Activated CD8-positive, alpha-beta memory T cell treated with anti-CD3 and anti-CD28 coated beads for 1 hour (primary cell): Measurements from ENCODE around the gene DENND1C.
"Not testable (repeated sequence)": the region's sequence is repeated elsewhere in the genome, so short reads cannot be mapped to it uniquely, and the experiment has no call there.

Source experiments
- DNase-seq, 2 donors: peaks; one replicate each; pipeline ENCODE4 v3.0.0-alpha.2; 2020; ENCODE audit warnings: low read depth in 1 of 2; ENCODE audit errors: extremely low read depth in 1 of 2

The DENND1C gene

DNA sequence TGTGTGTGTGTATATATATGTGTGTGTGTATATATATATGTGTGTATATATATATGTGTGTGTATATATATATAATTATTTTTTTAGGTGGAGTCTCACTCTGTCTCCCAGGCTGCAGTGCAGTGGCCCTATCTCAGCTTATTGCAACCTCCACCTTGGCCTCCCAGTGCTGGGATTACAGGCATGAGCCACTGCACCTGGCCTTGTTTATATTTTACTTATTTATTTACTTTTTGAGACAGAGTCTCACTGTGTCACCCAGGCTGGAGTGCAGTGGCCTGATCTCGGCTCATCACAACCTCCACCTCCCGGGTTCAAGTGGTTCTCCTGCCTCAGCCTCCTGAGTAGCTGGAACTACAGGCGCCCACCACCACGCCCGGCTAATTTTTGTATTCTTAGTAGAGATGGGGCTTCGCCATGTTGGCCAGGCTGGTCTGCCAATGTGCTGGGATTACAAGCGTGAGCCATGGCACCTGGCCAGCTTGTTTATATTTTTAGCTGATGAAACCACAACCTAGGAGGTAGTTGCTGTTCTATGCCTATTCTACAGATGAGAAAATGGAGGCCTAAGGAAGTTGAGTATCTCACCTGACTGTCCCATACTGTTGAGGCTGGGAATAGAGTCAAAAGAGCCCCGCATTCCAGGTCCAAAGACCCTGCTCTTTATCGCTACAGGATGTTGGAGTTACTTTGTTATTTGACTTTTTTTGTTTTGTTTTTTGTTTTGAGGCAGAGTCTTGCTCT lies 26.6 kb upstream of the DENND1C start:
- not testable (repeated sequence) for DNase-seq

DNA sequence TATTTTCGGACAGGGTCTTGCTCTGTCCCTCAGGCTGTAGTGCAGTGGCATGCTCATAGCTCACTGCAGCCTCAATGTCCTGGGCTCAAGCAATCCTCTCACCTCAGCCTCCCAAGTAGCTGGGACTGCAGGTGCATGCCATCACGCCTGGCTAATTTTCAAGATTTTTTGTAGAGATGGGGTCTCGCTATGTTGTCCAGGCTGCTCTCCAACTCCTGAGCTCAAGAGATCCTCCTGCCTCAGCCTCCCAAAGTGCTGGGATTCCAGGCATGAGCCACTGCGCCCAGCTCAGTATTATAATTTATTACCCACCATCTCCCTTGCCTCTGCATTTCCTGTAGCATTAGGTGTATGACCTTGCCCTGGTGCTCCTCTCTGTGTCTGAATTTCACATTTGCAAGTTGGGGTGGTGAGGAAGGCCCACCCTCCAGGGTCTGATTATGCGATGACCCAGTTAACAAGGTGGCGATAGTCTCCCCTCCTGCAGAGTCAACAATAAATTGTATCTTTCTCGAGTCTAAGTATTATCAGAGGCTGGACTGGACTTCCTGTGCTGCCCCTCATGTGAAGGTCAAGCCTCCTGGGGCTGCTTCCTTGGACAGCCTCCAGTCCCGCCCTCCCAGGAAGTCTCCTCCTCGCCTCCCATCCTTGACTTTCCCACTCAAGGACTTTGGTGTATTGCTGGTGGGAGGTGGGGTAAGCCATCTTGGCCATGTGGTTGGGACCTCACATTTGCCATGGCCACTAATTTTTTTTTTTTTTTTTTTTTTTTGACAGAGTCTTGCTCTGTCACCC lies 22.0 kb upstream of the DENND1C start:
- no peak for DNase-seq

DNA sequence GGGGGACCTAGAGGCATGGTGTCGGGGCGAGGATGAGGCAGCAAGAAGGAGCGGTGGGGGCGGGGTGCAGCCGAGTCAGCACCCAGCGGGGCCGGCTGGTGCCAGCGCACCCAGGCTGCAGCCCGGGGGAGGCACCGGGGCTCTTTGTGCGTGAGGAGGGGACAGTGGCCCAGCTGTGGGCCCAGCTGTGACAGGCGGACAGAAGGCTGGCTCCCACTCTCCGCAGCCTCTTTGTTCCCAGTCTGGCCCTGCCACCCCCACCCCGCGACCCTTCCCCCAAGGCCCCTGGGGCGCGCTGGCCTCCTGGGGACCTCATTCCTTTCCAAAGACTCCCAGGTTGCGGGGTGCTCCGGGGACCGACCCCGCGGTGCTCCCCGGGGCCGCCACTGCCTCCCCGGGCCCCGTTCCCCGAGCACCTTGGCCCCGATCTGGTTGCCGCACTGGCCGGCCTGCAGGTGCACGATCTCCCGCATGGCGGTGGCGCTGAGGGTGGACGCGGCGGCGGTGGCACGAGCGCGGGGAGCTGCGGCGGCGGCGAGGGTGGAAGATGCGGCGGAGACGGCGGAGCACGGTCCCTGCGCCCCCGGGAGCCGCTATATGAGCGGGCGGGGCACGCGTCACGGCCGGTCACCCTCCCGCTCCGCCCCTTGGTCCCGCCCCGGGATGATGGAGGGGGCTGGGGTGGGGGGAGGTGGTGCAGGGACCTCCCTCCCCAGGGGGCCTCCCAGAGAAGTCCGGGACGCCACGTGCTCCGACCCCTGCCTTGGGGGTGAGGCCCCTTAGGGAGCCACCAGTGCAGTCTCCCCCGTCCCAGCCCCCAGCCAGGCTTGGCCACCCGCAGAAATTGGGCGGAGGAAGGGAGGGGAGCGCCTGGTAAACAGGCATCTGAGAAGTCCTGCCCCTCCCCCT lies 20.4 kb upstream of the DENND1C start, which contains the start of gene TUBB4A:
TUBB4A (minus strand) TSS at position 570 of the 909 bp plus-strand sequence; CDS start at position 473, 97 bp downstream.
- DNase-seq: peak in 1 of 2 donors; percentile 28

DNA sequence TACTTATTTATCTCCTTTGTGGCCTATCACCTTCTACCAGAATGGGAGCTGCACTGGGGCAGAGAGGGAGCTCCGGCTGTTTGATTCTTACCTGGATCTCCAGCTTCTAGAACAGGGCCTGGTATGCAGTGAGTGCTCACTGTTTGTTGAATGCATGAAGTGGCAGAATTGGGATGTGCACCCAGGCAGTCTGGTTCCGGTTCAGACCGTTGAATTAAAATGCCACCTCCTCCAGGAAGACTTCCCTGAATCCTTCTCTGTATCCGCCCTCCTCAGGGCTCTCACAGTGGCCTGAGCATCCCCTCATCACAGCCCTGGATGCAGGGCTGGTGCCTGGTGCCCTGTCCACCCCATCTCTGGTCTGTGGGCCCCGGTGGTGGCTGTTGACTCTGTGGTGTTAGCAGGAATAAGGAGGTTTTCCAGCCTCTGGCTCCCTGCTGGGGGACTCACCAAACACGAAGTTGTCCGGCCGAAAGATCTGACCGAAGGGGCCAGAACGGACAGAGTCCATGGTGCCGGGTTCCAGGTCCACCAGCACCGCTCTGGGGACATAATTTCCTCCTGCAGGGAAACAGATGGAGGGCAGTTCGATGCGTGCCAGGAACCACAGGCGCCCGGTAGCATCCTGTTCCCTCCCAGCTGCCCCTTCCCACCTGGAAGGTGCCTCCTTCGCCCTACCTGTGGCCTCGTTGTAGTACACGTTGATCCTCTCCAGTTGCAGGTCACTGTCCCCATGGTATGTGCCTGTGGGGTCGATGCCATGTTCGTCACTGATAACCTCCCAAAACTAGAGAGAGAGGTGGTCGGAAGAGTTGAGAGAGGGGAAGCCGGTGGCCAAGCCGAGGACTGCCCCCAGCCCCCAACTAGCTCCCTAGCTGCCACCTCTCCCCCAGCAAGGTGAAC lies 19.5 kb upstream of the DENND1C start:
- DNase-seq: no peak

DNA sequence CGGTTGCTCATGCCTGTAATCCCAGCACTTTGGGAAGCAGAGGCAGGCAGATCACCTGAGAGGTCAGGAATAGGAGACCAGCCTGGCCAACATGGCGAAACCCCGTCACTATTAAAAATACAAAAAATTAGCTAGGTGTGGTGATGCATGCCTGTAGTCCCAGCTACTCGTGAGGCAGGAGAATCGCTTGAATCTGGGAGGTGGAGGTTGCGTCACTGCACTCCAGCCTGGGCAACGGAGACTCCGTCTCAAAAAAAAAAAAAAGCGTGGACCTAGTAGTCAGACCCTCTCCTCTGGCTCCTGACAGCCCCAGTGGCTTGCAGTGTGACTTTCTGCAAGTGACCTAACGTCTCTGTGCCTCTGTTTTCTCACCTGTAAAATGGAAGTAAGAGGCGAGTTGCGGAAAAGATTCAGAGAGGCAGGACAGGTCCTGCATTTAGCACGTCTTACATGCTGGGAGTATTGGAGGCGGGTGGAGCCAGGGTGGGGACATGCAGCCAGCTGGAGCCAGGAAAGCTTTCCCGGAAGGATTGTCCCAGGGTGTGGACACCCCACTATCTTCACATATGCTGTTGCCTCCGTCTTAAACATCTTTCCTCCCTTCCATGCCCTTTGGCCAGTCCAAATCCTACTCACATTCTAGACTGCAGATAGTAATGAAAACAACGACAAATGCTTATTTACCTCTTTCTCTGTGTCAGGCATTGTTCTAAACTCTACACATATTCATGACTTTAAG lies 17.6 kb upstream of the DENND1C start:
- no peak for DNase-seq

DNA sequence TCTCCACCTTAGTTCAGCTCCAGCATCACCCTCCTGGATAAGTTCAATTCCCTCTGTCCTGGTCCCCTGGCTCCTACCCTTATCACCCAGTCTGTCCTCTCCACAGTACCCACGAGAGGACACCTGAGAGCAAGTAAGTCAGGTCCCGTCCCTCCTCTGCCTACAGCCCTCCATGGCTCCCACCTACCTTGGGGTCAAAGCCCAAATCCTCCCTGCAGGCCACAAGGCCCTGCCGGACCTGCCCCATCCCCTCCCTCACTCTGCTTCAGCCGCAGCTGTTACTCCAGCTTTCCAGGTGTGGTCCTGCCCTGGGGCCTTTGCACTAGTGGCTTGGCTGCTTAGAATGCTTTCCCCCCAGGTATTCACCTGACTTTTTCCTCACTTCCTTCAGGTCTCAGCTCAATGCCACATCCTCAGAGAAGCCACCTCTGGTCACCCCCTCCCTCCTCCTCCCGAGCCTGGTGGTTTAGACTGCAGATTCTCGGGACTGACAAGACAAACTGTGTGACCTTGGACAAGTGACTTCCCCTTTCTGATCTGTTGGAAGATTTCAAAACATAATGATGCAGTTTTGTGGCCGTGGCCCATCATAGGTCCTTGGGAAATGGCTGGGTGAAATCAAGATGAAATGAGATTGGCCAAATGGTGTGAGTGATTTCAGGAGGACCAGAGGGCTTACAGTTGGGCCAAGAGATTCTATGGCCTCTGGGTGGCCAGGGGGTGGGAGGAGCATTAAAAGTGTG lies 16.9 kb upstream of the DENND1C start:
- DNase-seq: no peak

DNA sequence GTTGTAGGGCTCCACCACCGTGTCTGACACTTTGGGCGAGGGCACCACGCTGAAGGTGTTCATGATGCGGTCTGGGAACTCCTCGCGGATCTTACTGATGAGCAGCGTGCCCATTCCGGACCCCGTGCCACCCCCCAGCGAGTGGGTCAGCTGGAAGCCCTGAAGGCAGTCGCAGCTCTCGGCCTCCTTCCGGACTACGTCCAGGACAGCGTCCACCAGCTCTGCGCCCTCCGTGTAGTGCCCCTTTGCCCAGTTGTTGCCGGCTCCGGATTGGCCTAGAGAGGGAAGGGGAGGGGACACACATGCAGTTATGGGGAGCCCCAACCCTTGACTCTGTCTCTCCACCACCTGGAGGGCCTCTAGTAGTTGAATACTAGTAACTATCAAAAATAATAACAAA lies 14.4 kb upstream of the DENND1C start:
- DNase-seq: no peak

DNA sequence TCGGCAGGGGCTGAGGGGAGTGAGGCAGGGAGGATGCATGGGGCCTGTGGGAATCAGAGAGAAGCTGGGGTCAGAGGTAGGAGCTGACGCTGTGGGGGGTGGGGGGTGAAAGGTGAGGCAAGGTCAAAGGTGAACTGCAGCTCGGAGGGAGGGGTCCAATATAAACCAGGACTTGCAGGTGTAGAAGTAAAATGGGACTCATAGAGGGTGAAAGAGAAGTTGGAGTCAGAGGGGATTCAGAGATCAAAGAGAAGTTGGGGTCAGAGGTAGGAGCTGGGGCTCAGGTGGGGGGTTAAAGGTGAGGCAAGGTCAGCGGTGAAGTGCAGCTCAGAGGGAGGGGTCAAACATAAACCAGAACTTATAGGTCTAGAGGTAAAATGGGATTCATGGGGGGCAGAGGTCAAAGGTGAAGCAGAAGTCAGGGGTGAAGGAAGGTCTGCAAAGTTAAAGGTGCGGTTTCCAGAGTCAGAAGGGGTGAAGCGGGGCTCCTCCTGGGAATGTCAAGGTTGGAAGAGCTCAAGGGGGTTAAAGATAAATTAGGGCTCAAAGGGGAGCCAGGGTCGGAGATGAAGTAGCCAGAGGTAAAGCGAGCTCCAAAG lies 12.9 kb upstream of the DENND1C start:
- no peak for DNase-seq

DNA sequence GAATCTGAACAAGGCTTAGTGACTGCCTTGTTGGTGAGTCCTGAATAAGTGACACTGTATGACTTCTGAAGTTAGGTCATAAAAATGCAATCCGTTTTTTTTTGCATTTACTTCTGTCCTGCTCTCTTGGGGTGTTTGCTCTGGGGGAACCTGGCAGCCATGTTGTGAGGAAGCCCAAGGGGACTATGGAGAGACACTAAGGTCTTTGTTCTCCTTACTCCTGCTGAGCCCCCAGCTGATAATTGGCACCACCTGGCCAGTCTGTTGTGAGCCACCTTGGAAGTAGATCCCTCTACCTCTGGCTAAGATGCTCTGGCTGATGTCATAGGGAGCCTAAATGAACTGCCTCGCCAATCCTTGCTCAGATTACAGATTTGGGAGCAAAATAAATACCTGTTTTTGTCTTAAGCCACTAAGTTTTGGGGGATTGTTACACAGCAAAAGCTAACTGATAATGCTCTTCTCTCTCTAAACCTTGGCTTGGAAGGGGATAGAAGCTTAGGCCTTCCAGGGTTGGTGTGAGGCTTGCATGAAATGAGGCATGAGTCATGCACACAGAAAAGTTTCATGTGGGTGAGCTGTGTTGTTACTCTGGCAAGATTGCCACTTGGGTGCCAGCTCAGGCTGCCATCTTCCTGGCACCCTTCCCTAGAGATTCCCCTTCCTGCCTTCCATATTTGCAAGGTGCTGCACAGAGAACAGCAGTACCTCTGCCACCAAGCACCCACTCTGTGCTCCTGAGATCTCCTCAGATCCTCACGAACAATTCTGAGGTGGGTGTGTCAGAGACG lies 10.4 kb upstream of the DENND1C start:
- DNase-seq: no peak

DNA sequence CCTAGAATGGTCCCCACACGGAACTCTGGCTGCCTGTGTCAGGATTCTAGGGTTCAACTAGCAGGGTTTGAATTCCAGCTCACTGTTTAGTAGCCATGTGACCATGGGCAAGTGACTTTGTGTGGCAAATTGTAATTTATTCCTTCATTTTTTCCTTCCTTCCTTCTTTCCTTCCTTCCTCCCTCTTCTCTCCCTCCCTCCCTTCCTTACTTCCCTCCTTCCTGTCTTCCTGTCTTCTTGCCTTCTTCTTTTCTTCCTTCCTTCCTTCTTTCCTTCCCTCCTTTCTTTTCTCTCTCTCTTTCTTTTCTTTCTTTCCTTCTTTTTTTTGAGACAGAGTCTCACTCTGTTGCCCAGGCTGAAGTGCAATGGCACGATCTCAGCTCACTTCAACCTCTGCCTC lies 8.5 kb upstream of the DENND1C start:
- DNase-seq: no peak

DNA sequence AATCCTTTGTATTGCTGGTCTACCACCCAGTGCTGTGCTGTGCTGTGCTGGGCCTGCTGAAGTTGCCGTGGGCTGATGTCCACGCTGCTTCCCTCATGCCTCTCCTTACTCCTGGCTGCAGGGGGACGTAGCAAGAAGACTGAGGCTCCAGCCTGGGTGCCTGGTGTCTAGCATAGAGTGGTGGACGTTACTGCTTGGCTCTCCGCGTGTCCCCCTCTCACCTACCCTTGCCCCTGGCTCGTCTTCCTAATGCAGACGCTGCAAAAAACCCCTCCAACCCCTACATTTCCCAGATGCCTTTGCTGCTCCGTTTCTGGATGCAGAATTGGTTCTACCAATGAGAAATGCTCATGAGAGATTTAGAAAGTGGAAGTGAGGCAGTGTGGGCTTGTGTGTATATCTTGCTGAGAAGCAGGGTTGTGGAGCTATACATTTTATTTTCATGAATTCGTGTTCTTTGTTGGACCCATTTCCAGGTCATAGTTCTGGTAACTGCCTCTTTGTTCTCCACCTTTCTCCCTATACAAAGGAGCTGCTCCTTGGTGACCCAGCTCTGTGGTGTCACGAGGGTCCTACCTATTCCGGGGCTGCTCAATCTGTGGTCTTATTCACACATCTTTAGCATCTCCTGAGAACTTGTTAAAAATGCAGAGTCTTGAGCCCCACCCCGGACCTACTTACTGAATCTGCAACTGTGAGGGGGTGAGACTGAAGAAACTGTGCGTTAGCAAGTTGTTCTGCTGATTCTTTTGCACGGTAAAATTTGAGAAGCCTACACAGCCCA lies 7.9 kb upstream of the DENND1C start:
- no peak for DNase-seq

DNA sequence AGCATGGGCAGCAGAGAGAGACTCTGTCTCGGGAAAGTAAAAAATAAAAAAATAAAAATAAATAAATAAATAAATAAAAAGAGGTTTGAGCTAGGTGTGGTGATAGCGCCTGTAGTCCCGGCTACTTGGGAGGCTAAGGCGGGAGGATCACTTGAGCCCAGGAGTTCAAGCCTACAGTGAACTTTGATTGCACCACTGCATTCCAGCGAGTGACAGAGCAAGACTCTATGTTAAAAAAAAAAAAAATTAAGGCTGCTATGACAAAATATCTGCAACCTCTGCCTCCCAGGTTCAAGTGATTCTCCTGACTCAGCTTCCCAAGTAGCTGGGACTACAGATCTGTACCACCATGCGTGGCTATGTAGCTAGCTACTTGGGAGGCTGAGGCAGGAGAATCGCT lies 3.2 kb upstream of the DENND1C start:
- DNase-seq: no peak

DNA sequence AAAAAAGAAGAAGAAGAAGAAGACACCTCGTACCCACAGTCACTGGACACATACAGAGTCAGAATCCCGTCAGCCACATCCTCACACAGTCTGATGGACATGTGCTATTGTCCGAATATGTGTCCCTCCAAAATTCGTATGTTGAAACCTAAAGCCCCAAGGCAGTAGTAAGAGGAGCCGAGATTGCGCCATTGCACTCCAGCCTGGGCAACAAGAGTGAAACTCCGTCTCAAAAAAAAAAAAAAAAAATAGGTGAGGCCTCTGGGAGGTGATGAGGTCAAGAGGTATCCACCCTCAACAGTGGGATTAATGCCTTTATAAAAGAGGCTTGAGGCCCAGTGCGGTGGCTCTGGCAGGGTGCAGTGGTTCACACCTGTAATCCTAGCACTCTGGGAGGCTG lies 2.6 kb upstream of the DENND1C start:
- DNase-seq: no peak

DNA sequence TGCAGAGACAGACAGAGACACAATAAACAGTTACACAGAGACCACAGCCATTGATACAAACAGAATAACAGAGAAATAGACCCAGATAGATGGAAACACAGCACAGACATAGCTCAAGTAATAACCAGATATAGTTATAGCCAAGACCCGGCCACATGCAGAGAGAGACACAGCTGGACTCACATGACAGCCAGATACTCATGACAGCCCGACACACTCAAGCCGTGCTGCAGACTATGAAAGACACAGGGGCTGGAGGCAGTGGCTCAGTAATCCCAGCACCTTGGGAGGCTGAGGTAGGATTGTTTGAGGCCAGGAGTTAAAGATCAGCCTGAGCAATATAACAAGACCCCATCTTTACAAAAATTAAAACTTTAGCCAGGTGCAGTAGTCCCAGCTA lies 1.6 kb upstream of the DENND1C start:
- no peak for DNase-seq

DNA sequence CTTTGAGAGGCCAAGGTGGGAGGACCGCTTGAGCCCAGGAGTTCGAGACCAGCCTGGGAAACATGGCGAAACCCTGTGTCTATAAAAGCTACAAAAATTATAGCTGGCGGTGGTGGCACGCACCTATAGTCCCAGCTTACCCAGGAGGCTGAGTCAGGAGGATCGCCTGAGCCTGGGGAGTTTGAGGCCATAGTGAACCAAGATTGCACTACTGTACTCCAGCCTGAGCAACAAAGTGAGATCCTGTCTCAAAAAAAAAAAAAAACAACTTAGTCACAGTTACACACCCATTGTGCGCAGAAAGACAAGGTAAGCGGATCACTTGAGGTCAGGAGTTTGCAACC lies 728 bp upstream of the DENND1C start:
- no peak for DNase-seq

DNA sequence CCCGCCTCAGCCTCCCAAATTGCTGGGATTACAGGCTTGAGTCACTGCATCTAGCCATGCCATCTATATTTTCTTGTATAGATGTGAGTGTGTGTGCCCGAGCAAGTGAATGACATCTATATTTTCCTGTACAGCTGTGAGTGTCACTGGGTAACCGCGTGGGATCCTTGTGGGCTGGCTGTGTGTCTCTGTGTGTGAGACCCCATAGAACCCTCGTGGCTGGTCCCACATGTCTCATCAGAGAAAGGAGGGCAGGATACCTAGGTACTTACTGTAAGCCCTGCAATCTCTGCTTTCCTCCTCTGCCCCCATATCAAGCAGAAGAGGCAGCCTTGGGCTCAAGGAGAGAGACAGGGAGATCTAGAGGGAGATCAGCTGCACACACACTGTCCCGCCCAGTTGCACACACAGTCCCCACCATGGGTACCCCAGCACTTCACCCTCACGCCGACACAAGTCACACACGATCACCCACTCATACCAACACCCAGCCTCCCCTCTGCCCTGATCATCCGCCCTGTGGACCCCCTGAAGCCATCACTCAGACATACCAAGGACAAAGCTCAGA lies 655 bp downstream of the DENND1C start:
- no peak for DNase-seq
